Prostate gland (tissue), 2 donors: ENCODE measurements around the gene EFHD1. TPM values are rescaled to one million over a fixed set of nuclear protein-coding genes. Genes with fewer than 3 reads are reported as not detected.
A peak's percentile ranks its signal among the peaks of the same experiment; 100 is the strongest.

ENCODE experiments used
- DNase-seq: peaks from one replicate; pipeline ENCODE4 v3.0.0-alpha.2; 2019; ENCODE audit warnings: low spot score
- H3K27ac ChIP-seq, 2 donors: fragments of 200-600 bp; sonication (generic); 2 replicates each; pipeline ENCODE4 v1.5.1; 2017 to 2019
- H3K27me3 ChIP-seq: fragments of 200-600 bp; sonication (generic); replicated peaks from 2 replicates; pipeline ENCODE4 v1.5.1; 2019; ENCODE audit not compliant: insufficient read depth
- H3K36me3 ChIP-seq, 2 donors: fragments of 200-600 bp; sonication (generic); 1 replicate in 1 of 2; 2 replicates in 1 of 2; pipeline versions ENCODE4 v1.5.1 to v1.8.1; 2017 to 2019
- H3K4me1 ChIP-seq: fragments of 200-600 bp; sonication (generic); replicated peaks from 2 replicates; pipeline ENCODE4 v1.5.1; 2019
- H3K4me3 ChIP-seq, 2 donors: fragments of 200-600 bp; sonication (generic); 2 replicates each; pipeline ENCODE4 v1.5.1; 2017 to 2019
- H3K9me3 ChIP-seq: fragments of 200-600 bp; sonication (generic); 2 replicates; pipeline ENCODE4 v1.5.1; 2017
- POLR2A ChIP-seq: fragments of 450-650 bp; IDR thresholded peaks from one replicate; pipeline ENCODE4 v1.6.1; 2016; ENCODE audit warnings: antibody characterized with exemption, mild to moderate bottlenecking
- POLR2AphosphoS5 ChIP-seq: sonication (generic); formaldehyde crosslinking; IDR thresholded peaks from one replicate; pipeline ENCODE4 v1.6.1; 2017; ENCODE audit warnings: antibody characterized with exemption
- WGBS: methylation state at CpG from one replicate; pipeline ENCODE4 v1.1.5; 2018; 5-methylcytosine and 5-hydroxymethylcytosine counted together
- intact Hi-C: fragments of 100-400 bp; cut with DNase I; formaldehyde crosslinking; loops from one replicate; pipeline ENCODE4 v1.14.2; 2022
- total RNA-seq, 2 donors: library from RNA; depleted of rRNA; stranded (reverse); fragments of >200 nt; gene quantifications; one replicate each; pipeline ENCODE4 v1.1.0, GENCODE V29; 2016
- TF ChIP-seq, protein P1 (sequence below), 4 experiments: fragments of 200-600 bp in 2 of 4; fragments of 450-650 bp in 2 of 4; sonication (generic) in 2 of 4; IDR thresholded peaks; 1 replicate in 3 of 4; 2 replicates in 1 of 4; pipeline ENCODE4 v1.5.1; 2016 to 2019; ENCODE audit warnings: antibody characterized with exemption in 4 of 4, mild to moderate bottlenecking in 2 of 4, moderate library complexity in 2 of 4

The EFHD1 gene, protein sequence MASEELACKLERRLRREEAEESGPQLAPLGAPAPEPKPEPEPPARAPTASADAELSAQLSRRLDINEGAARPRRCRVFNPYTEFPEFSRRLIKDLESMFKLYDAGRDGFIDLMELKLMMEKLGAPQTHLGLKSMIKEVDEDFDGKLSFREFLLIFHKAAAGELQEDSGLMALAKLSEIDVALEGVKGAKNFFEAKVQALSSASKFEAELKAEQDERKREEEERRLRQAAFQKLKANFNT
- total RNA-seq = 10 to 100 TPM; 25.9 to 33.1 TPM

DNA sequence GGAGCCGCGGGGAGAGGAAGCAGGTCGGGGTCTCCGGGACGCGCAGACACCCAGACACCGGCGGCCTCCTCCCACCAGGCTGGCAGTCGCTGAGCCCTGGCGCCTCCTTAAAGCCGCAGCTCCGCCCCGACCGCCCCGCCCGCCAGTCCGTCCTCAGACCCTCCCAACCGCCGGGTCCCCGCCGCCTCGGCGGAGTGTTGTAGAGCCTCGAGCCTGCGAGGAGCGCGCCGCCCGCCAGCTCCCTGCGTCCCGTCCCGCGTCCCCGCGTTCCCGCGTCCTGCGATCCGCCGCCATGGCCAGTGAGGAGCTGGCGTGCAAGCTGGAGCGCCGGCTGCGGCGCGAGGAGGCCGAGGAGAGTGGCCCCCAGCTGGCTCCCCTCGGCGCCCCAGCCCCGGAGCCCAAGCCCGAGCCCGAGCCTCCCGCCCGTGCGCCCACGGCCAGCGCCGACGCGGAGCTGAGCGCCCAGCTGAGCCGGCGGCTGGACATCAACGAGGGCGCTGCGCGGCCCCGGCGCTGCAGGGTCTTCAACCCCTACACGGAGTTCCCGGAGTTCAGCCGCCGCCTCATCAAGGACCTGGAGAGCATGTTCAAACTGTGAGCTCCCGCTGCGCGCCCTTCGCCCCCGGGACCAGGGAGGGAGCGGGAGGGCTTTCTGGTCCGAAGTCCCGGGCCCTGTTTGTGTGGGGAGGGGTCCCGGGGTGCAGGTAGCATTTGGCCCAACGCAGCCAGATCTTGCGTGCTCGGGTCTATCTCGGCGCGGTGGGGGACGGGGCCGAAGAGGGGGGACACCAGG lies at the start of gene EFHD1:
Gene EFHD1, plus strand, starts transcription at position 192 of the 793 bp plus-strand sequence. Its CDS starts 101 bp downstream, at position 293.
- Histone ChIP-seq H3K27me3 (no peaks in the 10 kb centered on the region), H3K4me1 (no peaks in the 10 kb centered on the region), H3K4me3 (peak within 1 kb of the TSS; percentile 54 to 61), H3K27ac (peak within 1 kb of the TSS; percentile 81 to 89), H3K9me3 (no peaks in the 10 kb centered on the region), H3K36me3 (no peaks in the 10 kb centered on the region)
- TF ChIP-seq, protein P1, sequence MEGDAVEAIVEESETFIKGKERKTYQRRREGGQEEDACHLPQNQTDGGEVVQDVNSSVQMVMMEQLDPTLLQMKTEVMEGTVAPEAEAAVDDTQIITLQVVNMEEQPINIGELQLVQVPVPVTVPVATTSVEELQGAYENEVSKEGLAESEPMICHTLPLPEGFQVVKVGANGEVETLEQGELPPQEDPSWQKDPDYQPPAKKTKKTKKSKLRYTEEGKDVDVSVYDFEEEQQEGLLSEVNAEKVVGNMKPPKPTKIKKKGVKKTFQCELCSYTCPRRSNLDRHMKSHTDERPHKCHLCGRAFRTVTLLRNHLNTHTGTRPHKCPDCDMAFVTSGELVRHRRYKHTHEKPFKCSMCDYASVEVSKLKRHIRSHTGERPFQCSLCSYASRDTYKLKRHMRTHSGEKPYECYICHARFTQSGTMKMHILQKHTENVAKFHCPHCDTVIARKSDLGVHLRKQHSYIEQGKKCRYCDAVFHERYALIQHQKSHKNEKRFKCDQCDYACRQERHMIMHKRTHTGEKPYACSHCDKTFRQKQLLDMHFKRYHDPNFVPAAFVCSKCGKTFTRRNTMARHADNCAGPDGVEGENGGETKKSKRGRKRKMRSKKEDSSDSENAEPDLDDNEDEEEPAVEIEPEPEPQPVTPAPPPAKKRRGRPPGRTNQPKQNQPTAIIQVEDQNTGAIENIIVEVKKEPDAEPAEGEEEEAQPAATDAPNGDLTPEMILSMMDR (IDR thresholded peaks at IDR 0.05) = no peak
- peak; percentile 51 for TF ChIP-seq POLR2A
- TF ChIP-seq POLR2AphosphoS5 = peak; percentile 34
- intact Hi-C loops = no loop called here
- WGBS = 3% methylated on average over 46 of the region's 90 CpGs
- DNase-seq = peak; percentile 75

DNA sequence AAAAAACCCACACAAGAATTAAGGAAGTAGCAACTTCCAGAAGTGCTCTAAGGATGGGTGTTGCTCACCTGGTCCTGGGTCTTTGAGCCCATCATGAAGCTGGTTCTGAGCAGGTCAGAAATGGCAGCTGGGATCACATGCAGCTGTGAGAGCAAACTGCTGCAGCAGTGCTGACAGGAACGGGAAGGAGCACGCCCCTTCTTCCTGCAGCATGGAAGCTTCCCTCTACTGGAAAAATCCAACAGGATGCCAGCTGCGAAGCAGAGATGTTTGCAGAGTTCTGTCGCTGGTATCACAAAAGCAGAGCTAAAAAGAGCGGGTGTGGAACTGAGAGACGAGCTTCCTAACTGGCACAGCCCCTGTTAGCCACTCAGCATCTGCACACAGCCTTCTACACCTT lies 49.2 kb upstream of the EFHD1 start:
- no peak overlapping the region for H3K4me3 ChIP-seq
- no peaks in the 10 kb centered on the region for H3K9me3 ChIP-seq
- no peak for TF ChIP-seq POLR2A
- WGBS = 90% methylated on average over 6 of the region's 6 CpGs
- no peaks in the 10 kb centered on the region for H3K4me1 ChIP-seq
- H3K36me3 ChIP-seq = no peaks in the 10 kb centered on the region
- no peaks in the 10 kb centered on the region for H3K27me3 ChIP-seq
- H3K27ac ChIP-seq = no peak overlapping the region
- intact Hi-C loops = no loop called here
- no peak for DNase-seq

DNA sequence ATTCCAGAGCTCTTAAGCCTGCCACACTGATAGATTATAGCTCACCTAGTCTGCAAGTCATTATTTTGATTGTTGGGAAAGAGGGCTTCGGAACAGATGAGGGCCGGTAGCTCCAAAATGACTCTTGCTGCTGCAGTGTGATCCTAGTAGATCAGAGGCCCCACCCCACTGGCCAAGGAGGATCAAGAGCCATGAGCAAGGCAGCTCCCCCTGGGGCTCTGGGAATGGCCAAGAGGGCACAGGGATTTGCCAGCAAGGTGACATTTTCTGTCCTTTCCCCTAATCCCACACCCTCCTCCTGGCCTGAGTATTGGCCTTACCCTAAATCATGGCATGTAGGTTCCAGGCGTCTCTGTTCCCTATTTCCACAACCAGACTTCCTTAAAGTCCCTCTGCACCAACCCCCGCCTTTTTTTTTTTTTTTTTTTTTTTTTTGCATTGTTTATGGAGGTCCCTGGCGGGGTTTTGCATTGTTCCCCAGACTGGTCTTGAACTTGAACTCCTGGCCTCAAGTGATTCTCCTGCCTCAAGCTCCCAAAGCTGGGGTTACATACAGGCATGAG lies 46.4 kb upstream of the EFHD1 start:
- Histone ChIP-seq H3K27ac (no peak overlapping the region), H3K9me3 (no peaks in the 10 kb centered on the region), H3K4me1 (no peaks in the 10 kb centered on the region), H3K4me3 (no peak overlapping the region), H3K27me3 (no peaks in the 10 kb centered on the region), H3K36me3 (no peaks in the 10 kb centered on the region)
- DNase-seq = no peak
- intact Hi-C loops = loop anchor here (5.0 kb wide), 1 partner anchor 35 kb away; the partner anchor contains the start of genes EIF4E2 and TIGD1
- TF ChIP-seq POLR2A = no peak
- TF ChIP-seq, protein P1 (IDR thresholded peaks at IDR 0.05) = no peak
- TF ChIP-seq POLR2AphosphoS5 = no peak
- 85% methylated on average over 5 of the region's 5 CpGs for WGBS

DNA sequence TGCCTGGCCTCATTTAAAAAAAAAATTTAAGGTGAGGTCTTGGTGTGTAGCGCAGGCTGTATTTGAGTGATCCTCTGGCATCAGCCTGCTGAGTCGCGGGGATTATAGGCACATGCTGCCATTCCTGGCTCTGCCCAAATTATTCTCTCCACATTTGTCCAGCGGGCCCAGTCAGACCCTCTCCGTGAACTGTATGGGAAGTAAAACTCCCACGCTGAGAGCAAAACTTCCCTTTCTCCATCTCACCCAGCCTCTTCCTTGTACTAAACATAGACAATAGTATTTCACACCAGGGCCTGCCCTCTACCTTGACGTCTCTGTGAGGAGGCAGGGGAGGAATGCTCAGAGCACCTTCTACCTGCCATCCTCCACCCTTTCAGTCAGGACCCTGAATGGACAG lies 45.9 kb upstream of the EFHD1 start:
- TF ChIP-seq, protein P1 (IDR thresholded peaks at IDR 0.05) = no peak
- TF ChIP-seq POLR2AphosphoS5 = no peak
- no peak for TF ChIP-seq POLR2A
- Histone ChIP-seq H3K4me3 (no peak overlapping the region), H3K9me3 (no peaks in the 10 kb centered on the region), H3K27ac (peak overlapping the region in 1 of 2 donors; percentile 43), H3K36me3 (no peaks in the 10 kb centered on the region), H3K27me3 (no peaks in the 10 kb centered on the region), H3K4me1 (no peaks in the 10 kb centered on the region)
- no peak for DNase-seq
- 86% methylated on average over 7 of the region's 7 CpGs for WGBS
- intact Hi-C loops = loop anchor here (5.0 kb wide), 1 partner anchor 35 kb away; the partner anchor contains the start of genes EIF4E2 and TIGD1

DNA sequence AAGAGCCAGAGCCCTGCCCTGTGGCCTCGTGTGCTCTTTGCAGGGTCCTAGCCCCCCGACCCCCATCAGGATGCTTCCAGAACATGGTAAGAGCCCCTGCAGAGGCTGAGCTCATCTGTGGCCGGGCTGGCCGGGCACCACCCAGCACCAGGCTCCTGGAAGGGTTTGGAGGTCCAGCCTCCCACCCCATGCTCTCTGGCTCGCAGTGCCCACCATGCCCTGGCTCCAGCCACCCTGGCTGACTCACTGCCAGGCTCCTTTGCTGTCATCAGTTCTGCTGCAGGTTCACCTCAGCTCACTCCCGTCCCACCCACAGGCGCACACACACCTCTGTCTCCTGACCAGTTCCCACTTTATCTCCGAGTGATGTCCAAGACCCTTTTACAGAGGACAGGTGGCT lies 45.4 kb upstream of the EFHD1 start:
- Histone ChIP-seq H3K9me3 (no peaks in the 10 kb centered on the region), H3K36me3 (no peaks in the 10 kb centered on the region), H3K4me3 (no peak overlapping the region), H3K27ac (peak overlapping the region; percentile 43 to 57), H3K27me3 (no peaks in the 10 kb centered on the region), H3K4me1 (no peaks in the 10 kb centered on the region)
- intact Hi-C loops = loop anchor here (5.0 kb wide), 1 partner anchor 36 kb away; the partner anchor contains the start of genes EIF4E2 and TIGD1
- no peak for TF ChIP-seq POLR2AphosphoS5
- TF ChIP-seq, protein P1 (IDR thresholded peaks at IDR 0.05) = no peak
- TF ChIP-seq POLR2A = no peak
- 94% methylated on average over 7 of the region's 8 CpGs for WGBS
- DNase-seq = no peak
